Kidney (tissue), 14 donors: ENCODE results near the gene RBM10. TPM values are rescaled to one million over a fixed set of nuclear protein-coding genes. Genes with fewer than 3 reads are reported as not detected.
A peak's percentile ranks its signal among the peaks of the same experiment; 100 is the strongest.

Source experiments
- DNase-seq, 5 donors: peaks; one replicate each; pipeline ENCODE4 v3.0.0-alpha.2; 2013 to 2020
- FAIRE-seq: peaks from 2 replicates; lab custom pipeline; 2012; peaks lifted over from hg19 to GRCh38; lab: Jason Lieb, UNC
- H3K27ac ChIP-seq, 2 donors: one replicate each; pipeline ENCODE4 v1.7.0; 2013; ENCODE audit warnings: low read depth in 2 of 2, low read length in 2 of 2, inconsistent platforms in 1 of 2
- H3K27me3 ChIP-seq: one replicate; pipeline ENCODE4 v1.7.1; 2013; ENCODE audit warnings: low read length, inconsistent platforms; ENCODE audit not compliant: control insufficient read depth, insufficient read depth
- H3K36me3 ChIP-seq, 3 donors: one replicate each; pipeline versions ENCODE4 v1.7.0 to v1.7.1; 2013; ENCODE audit warnings: low read length in 3 of 3, control low read depth in 1 of 3, inconsistent platforms in 1 of 3; ENCODE audit not compliant: insufficient read depth in 3 of 3, control insufficient read depth in 2 of 3
- H3K4me1 ChIP-seq, 3 donors: one replicate each; pipeline versions ENCODE4 v1.7.0 to v1.7.1; 2013; ENCODE audit warnings: low read length in 3 of 3, inconsistent platforms in 1 of 3, low read depth in 1 of 3; ENCODE audit not compliant: control insufficient read depth in 2 of 3, insufficient read depth in 2 of 3
- H3K4me3 ChIP-seq, 3 donors: one replicate each; pipeline versions ENCODE4 v1.7.0 to v1.8.1; 2013; ENCODE audit warnings: low read length in 3 of 3, control low read depth in 1 of 3, inconsistent platforms in 1 of 3
- H3K9ac ChIP-seq, 3 donors: one replicate each; pipeline versions ENCODE4 v1.7.0 to v1.7.1; 2013; ENCODE audit warnings: low read length in 3 of 3, control low read depth in 1 of 3, inconsistent platforms in 1 of 3
- H3K9me3 ChIP-seq, 3 donors: one replicate each; pipeline versions ENCODE4 v1.7.0 to v1.7.1; 2013; ENCODE audit warnings: low read length in 3 of 3, control low read depth in 1 of 3, inconsistent platforms in 1 of 3; ENCODE audit not compliant: control insufficient read depth in 2 of 3, insufficient read depth in 1 of 3
- intact Hi-C: fragments of 100-400 bp; cut with DNase I; formaldehyde crosslinking; loops from one replicate; pipeline ENCODE4 v1.11.1; 2022
- polyA plus RNA-seq: library from polyadenylated mRNA; stranded (reverse); fragments of 350-450 nt; fragmentation: Illumina TruSeq; extraction: RNeasy Lipid Tissue Mini Kit (QIAGEN cat#74804); gene quantifications from one replicate; pipeline ENCODE4 v1.2.3, GENCODE V29; 2014; ENCODE audit warnings: low read depth, low replicate concordance; ENCODE audit not compliant: insufficient read depth
- total RNA-seq: library from RNA; stranded (reverse); fragmentation: NEBNext Ultra II Directional; extraction: Animal tissue kit (Norgen Biotek cat#: 25700); gene quantifications from one replicate; pipeline ENCODE4 v1.2.1, GENCODE V29; 2021
- TF ChIP-seq, protein P1 (sequence below): IDR thresholded peaks from 3 replicates; pipeline ENCODE4 v1.5.1; 2012; ENCODE audit warnings: mild to moderate bottlenecking, moderate library complexity, borderline replicate concordance; ENCODE audit not compliant: insufficient read depth; ENCODE audit errors: extremely low read depth
- donor health status: control.
- donor health status: control.
- donor health status: control.
- donor health status: control.
- donor health status: control.
- donor health status: DM: yes; HTN: yes; CAD: no.
- donor health status: Normal renal cell carcinoma (clear cell type).

RBM10 gene
- total and polyA plus RNA-seq, 2 donors from 2014 or later: 27.5 to 31.7 TPM

DNA sequence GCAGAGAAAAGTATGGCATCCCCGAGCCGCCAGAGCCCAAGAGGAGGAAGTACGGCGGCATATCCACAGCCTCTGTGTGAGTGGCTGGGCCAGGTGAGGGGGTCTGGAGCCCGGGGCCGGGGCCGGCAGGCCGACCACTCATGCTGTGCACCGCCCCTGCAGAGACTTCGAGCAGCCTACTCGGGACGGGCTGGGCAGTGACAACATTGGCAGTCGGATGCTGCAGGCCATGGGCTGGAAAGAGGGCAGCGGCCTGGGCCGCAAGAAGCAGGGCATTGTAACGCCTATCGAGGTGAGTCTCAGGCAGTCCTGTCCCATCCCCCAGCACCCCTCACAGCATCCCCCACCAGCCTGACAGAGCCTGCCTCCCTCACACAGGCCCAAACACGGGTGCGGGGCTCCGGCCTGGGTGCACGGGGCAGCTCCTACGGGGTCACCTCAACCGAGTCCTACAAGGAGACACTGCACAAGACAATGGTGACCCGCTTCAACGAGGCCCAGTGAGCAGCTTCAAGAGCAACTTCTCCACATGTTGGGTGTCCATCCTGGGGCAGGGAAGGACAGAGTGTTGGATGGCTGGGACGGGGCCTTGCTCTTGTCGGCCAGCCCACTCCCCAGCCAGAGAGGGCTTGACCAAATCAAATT, 41.2 kb downstream of the RBM10 start:
- TF ChIP-seq, protein P1, sequence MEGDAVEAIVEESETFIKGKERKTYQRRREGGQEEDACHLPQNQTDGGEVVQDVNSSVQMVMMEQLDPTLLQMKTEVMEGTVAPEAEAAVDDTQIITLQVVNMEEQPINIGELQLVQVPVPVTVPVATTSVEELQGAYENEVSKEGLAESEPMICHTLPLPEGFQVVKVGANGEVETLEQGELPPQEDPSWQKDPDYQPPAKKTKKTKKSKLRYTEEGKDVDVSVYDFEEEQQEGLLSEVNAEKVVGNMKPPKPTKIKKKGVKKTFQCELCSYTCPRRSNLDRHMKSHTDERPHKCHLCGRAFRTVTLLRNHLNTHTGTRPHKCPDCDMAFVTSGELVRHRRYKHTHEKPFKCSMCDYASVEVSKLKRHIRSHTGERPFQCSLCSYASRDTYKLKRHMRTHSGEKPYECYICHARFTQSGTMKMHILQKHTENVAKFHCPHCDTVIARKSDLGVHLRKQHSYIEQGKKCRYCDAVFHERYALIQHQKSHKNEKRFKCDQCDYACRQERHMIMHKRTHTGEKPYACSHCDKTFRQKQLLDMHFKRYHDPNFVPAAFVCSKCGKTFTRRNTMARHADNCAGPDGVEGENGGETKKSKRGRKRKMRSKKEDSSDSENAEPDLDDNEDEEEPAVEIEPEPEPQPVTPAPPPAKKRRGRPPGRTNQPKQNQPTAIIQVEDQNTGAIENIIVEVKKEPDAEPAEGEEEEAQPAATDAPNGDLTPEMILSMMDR: no peak
- Histone ChIP-seq H3K9ac (no peak overlapping the region), H3K9me3 (no peaks in the 10 kb centered on the region), H3K4me3 (no peak overlapping the region), H3K36me3 (peaks cover 0 to 4% (median 4%) of the 10 kb centered on the region in 3 donors), H3K27me3 (peaks cover 11% of the 10 kb centered on the region), H3K4me1 (no peaks in the 10 kb centered on the region), H3K27ac (no peak overlapping the region)
- intact Hi-C loops: no loop called here
- DNase-seq (peak in 1 of 5 donors; percentile 72), FAIRE-seq (no peak)

DNA sequence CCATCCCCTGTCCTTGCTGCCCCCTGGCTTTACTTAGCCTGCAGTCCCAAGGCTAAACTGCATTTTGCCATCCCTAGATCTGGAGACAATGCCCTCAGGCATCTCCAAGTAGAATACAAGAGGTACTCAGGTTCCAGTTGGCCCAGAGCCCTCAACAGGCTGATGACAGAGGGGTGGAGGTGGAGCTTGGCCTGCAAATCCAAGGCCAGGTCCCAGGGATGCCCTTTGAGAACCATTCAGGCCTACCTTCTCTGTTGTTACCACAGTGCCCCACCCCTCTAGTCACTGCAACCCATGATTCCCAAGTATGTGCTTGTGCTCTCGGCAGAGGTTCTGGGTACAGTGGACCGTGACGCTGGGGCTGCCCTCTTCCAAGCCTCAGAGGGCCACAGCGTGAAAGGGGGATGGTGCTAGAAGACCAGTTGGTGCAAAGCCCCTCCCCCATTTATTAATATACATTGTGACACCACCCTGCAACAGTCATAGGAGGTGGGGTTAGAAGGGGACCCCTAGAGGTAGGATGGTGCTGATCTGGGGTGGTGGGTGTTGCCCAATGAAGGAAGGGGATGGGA, 42.2 kb downstream of the RBM10 start:
- FAIRE-seq (no peak), DNase-seq (peak in 3 of 5 donors; percentile 31 to 60 (median 49))
- peaks cover 0 to 4% (median 4%) of the 10 kb centered on the region in 3 donors for H3K36me3 ChIP-seq
- H3K27ac ChIP-seq: no peak overlapping the region
- H3K4me1 ChIP-seq: no peaks in the 10 kb centered on the region
- intact Hi-C loops: no loop called here
- H3K27me3 ChIP-seq: peaks cover 15% of the 10 kb centered on the region
- TF ChIP-seq, protein P1: no peak
- no peak overlapping the region for H3K4me3 ChIP-seq
- no peaks in the 10 kb centered on the region for H3K9me3 ChIP-seq
- H3K9ac ChIP-seq: no peak overlapping the region

DNA sequence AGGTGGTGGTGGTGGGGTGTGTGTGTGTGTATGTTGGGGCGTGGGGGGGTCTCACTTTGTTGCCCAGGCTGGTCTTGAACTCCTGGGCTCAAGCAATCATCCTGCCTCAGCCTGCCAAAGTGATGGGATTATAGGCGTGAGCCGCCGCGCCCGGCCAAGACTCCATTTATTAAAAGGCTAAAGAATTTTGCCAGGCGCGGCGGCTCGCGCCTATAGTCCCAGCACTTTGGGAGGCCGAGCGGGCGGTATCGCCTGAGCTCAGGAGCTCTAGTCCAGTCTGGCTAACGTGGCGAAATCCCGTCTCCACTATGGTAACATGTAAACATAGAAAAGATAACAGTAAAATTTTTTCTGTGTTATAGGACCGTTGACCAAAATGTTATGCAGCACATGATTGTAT, 44.9 kb downstream of the RBM10 start:
- no peak overlapping the region for H3K9ac ChIP-seq
- no peak overlapping the region for H3K4me3 ChIP-seq
- no peak overlapping the region for H3K27ac ChIP-seq
- DNase-seq (peak in 1 of 5 donors; percentile 67), FAIRE-seq (no peak)
- TF ChIP-seq, protein P1: no peak
- H3K27me3 ChIP-seq: peaks cover 13% of the 10 kb centered on the region
- no peaks in the 10 kb centered on the region for H3K9me3 ChIP-seq
- intact Hi-C loops: no loop called here
- peaks cover 0 to 4% (median 0%) of the 10 kb centered on the region in 3 donors for H3K36me3 ChIP-seq
- peaks cover 0 to 2% (median 0%) of the 10 kb centered on the region in 3 donors for H3K4me1 ChIP-seq
